Ectodermal cell (in vitro differentiated cells): ENCODE measurements around the gene PRR36.
"Not testable (repeated sequence)": the region's sequence is repeated elsewhere in the genome, so short reads cannot be mapped to it uniquely, and the experiment has no call there.

ENCODE experiments used
- H3K27ac ChIP-seq: 2 replicates; pipeline ENCODE4 v1.7.0; 2013; ENCODE audit warnings: mild to moderate bottlenecking, low read depth, low read length; ENCODE audit not compliant: insufficient read depth, poor library complexity, severe bottlenecking
- H3K27me3 ChIP-seq: 2 replicates; pipeline ENCODE4 v1.7.0; 2013; ENCODE audit warnings: mild to moderate bottlenecking, low read length; ENCODE audit not compliant: insufficient read depth, control insufficient read depth, poor library complexity, severe bottlenecking
- H3K36me3 ChIP-seq: one replicate; pipeline ENCODE4 v1.7.0; 2013; ENCODE audit warnings: low read length; ENCODE audit not compliant: control insufficient read depth, insufficient read depth
- H3K4me1 ChIP-seq: one replicate; pipeline ENCODE4 v1.7.0; 2013; ENCODE audit warnings: low read length; ENCODE audit not compliant: control insufficient read depth, insufficient read depth
- H3K4me3 ChIP-seq: 2 replicates; pipeline ENCODE4 v1.7.0; 2013; ENCODE audit warnings: low read depth, low read length, control low read depth; ENCODE audit not compliant: insufficient read depth
- H3K9me3 ChIP-seq: 2 replicates; pipeline ENCODE4 v1.7.0; 2013; ENCODE audit warnings: mild to moderate bottlenecking, low read length, moderate library complexity; ENCODE audit not compliant: control insufficient read depth
- WGBS, 2 experiments: methylation state at CpG; one replicate each; pipeline ENCODE4 v1.1.7; 2013; ENCODE audit warnings: missing lambda C conversion rate in 2 of 2; 5-methylcytosine and 5-hydroxymethylcytosine counted together

The PRR36 gene

DNA sequence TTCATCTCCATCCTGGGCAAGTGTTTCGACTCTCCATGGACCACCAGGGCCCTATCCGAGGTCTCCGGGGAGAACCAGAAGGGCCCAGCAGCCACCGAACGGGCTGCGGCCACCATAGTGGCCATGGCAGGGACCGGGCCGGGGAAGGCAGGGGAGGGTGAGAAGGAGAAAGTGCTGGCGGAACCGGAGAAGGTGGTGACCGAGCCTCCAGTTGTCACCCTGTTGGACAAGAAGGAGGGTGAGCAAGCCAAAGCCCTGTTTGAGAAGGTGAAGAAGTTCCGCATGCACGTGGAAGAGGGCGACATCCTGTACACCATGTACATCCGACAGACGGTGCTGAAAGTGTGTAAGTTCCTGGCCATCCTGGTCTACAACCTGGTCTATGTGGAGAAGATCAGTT lies 24.8 kb upstream of the PRR36 start:
- Histone ChIP-seq H3K4me3 (no peak overlapping the region), H3K27me3 (no peaks in the 10 kb centered on the region), H3K36me3 (no peaks in the 10 kb centered on the region), H3K27ac (no peak overlapping the region), H3K4me1 (peaks cover 5% of the 10 kb centered on the region), H3K9me3 (no peaks in the 10 kb centered on the region)
- WGBS, 2 experiments = 95 to 96% methylated on average over 16 of the region's 16 CpGs

DNA sequence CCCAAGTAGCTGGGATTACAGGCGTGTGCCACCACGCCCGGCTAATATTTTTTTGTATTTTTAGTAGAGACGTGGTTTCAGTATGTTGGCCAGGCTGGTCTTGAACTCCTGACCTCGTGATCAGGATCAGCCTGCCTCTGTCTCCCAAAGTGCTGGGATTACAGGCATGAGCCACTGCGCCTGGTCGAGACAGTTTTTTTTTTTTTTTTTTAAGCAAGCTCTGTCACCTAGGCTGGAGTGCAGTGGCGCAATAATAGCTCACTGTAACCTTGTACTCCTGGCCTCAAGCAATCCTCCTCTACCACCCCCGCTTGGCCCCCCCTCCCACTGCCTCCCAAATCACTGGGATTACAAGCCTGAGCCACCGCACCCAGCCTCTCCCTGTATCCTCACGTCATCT lies 23.1 kb upstream of the PRR36 start:
- Histone ChIP-seq H3K4me3 (no peak overlapping the region), H3K27me3 (no peaks in the 10 kb centered on the region), H3K9me3 (no peaks in the 10 kb centered on the region), H3K27ac (no peak overlapping the region), H3K4me1 (no peaks in the 10 kb centered on the region), H3K36me3 (no peaks in the 10 kb centered on the region)
- WGBS, 2 experiments = 90 to 93% methylated on average over 11 of the region's 11 CpGs

DNA sequence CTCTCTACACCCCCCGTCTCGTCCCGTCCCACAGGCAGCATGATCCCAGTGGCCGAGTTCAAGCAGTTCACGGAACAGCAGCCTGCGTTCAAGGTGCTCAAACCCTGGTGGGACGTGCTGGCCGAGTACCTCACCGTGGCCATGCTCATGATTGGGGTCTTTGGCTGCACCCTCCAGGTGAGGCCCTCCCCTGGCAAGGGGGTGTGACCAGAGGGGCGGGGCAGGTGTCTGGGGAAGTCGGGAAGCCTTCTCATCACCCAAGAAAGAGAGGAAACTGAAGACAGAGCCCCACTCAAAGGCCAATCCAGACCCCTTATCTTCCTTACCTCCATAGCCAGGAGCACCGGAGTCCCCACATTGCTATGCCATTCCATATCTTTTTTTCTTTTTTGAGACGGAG lies 21.4 kb upstream of the PRR36 start:
- H3K4me3 ChIP-seq = no peak overlapping the region
- H3K4me1 ChIP-seq = no peaks in the 10 kb centered on the region
- H3K9me3 ChIP-seq = no peaks in the 10 kb centered on the region
- H3K27me3 ChIP-seq = no peaks in the 10 kb centered on the region
- WGBS, 2 experiments = 92 to 93% methylated on average over 13 of the region's 13 CpGs
- no peak overlapping the region for H3K27ac ChIP-seq
- no peaks in the 10 kb centered on the region for H3K36me3 ChIP-seq

DNA sequence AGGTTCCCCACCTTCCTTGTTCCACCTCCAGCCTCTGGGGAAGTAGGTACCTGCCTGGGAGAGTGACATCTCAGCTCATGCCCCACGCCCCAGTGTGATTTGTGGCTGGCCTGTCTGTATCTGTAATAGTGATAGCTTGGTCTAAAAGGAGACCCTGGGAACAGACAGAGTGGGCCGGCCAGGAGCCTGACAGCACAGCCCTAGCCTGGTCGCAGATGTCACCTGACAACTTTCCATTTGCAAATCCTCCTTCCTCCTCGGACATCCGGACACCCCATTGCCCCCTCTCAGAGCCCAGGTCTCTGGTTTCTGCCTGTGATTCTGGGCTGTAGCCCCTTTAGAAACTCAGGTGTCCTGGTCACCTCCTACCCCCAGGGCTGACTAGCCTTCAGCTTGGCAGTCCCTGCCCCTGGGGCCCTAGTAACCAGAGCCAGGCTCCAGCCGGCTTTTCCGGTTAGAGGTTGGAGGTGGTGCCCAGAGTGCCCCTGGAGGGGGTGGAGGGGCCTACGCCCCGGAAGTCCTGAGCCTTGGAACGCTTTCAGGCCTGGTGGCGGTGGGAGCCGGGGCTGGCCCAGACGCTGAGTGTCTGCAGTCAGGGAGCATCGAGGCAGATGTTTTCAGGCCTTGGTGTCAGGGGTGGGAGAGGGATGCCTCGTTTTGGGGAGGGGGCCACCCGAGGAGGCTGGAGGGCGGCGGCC lies 20.6 kb upstream of the PRR36 start:
- H3K27ac ChIP-seq = no peak overlapping the region
- H3K27me3 ChIP-seq = no peaks in the 10 kb centered on the region
- H3K36me3 ChIP-seq = no peaks in the 10 kb centered on the region
- no peaks in the 10 kb centered on the region for H3K9me3 ChIP-seq
- 81 to 82% methylated on average over 18 of the region's 18 CpGs for WGBS, 2 experiments
- H3K4me1 ChIP-seq = no peaks in the 10 kb centered on the region
- no peak overlapping the region for H3K4me3 ChIP-seq

DNA sequence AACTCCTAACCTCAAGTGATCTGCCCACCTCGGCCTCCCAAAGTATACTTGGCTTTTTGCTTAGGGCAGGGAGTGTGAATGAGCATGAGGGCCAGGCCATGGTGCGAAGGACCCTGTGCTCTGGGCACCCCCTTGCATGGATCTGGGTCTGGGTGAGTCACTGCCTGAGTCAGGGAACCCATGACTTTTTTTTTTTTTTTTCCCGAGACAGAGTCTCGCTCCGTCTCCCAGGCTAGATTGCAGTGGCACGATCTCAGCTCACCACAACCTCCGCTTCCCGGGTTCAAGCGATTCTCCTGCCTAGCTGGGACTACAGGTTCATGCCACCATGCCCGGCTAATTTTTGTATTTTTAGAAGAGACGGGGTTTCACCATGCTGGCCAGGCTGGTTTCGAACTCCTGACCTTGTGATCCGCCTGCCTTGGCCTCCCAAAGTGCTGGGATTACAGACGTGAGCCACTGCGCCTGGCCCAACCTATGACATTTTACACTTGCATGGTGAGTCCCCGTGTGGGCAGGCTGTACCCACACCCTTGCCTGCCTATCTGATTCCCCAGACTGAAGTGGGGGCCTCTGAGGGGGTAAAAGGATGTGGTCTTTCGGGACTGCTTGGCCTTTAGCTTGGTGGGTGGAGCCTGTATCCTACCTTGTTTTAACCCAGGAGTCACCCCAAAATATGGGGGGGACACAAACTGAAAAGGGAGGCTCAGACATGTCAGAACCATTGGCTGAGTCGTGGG lies 19.3 kb upstream of the PRR36 start:
- not testable (repeated sequence) for H3K9me3 ChIP-seq, H3K4me1 ChIP-seq, H3K36me3 ChIP-seq, H3K27me3 ChIP-seq, H3K27ac ChIP-seq, H3K4me3 ChIP-seq
- WGBS, 2 experiments = 89 to 93% methylated on average over 18 of the region's 18 CpGs

DNA sequence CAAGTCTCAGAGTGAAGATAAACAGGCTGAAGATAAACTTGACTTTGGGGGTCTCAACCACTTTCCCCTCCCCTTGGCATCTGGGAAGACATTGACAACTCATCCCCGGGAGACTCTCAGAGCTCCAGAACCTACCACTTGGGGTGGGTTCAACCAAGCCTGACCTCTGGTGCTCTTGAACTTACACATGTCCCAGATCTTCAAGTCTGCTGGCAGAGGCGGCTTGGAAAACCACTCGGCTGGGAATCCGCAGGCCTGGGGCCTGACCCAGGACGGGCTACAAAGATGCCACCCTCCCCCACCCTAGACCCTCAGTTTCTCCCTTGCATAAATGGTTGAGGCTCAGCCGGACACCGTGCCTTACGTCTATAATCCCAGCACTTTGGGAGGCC lies 14.6 kb upstream of the PRR36 start:
- peaks cover 22% of the 10 kb centered on the region for H3K27me3 ChIP-seq
- no peaks in the 10 kb centered on the region for H3K4me1 ChIP-seq
- H3K9me3 ChIP-seq = no peaks in the 10 kb centered on the region
- no peaks in the 10 kb centered on the region for H3K36me3 ChIP-seq
- 74 to 82% methylated on average over 8 of the region's 8 CpGs for WGBS, 2 experiments
- peak overlapping the region; percentile 35 for H3K4me3 ChIP-seq
- H3K27ac ChIP-seq = no peak overlapping the region

DNA sequence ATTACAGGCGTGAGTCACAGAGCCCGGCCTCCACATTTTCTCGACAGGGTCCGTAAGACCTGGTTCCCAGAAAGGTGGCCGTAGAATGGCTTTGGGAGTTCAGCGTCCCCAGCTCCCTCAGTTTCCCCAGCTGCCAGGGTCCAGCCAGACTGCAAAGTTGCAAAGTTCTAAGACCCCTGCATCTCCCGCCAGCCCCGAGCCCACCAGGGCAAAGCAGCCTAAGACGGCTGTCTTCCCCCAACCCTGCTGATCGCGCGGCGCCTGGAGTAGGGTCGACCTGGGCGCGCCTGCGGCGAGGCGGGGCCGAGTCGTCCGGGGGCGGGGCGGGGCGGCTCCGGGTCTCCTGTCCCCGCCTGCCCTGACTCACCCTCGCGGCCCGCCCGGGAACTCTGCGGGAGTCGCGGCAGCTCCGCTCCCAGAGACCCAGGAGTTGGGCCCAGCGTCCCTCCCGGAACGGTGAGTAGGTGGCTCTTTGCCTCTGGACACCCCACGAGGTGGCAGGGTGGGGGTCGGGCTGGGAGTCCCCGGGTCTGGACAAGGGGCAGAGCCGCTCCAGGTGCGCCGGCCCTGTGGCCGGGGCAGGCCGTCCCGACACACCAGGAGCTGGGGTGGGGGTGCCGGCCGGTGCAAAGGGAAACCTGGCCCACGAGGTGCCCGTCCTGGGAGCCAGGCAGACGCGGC lies 14.1 kb upstream of the PRR36 start, which contains the start of gene LRRC8E:
Gene LRRC8E (plus strand): TSS at position 366 of the 681 bp plus-strand sequence. CDS start 7,094 bp downstream, outside the sequence.
- no peaks in the 10 kb centered on the region for H3K4me1 ChIP-seq
- H3K36me3 ChIP-seq = no peaks in the 10 kb centered on the region
- H3K27ac ChIP-seq = no peak within 1 kb of the TSS
- H3K4me3 ChIP-seq = peak within 1 kb of the TSS; percentile 35
- no peaks in the 10 kb centered on the region for H3K9me3 ChIP-seq
- peaks cover 22% of the 10 kb centered on the region for H3K27me3 ChIP-seq
- WGBS, 2 experiments = 9 to 10% methylated on average over 53 of the region's 53 CpGs

DNA sequence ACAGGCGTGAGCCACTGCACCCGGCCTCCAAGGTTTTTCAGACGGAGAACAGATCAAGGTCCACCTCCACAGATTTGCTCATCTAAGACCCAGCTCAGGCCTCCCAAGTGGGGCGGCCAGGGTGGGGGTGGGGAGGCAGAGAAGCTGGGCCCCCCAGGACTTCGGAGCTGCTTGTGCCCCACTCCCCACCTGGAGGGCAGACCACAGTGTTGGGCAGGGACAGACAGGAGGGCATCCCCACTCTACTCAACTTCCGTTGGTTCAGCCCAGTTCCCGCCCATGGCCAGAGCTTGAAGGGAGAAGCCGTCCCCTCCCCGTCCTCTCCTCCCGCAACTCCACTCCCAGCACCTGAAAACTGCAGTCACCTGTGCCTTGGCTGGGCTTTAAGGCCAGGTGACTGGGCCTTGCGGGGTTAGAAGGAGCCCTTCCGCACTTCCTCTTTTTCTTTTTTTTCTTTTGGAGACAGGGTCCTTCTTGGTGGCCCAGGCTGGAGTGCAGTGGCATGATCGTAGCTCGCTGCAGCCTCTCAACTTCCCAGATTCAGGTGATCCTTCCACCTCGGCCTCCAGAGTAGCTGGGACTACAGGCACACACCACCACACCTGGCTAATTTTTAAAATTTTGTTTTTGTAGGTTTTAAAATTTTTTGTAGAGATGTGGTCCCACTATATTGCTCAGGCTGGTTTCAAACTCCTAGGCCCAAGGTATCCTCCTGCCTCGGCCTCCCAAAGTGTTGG lies 13.4 kb upstream of the PRR36 start:
- Histone ChIP-seq H3K27me3 (peaks cover 22% of the 10 kb centered on the region), H3K4me1 (no peaks in the 10 kb centered on the region), H3K9me3 (no peaks in the 10 kb centered on the region), H3K27ac (no peak overlapping the region), H3K4me3 (no peak overlapping the region), H3K36me3 (no peaks in the 10 kb centered on the region)
- 82 to 83% methylated on average over 16 of the region's 16 CpGs for WGBS, 2 experiments

DNA sequence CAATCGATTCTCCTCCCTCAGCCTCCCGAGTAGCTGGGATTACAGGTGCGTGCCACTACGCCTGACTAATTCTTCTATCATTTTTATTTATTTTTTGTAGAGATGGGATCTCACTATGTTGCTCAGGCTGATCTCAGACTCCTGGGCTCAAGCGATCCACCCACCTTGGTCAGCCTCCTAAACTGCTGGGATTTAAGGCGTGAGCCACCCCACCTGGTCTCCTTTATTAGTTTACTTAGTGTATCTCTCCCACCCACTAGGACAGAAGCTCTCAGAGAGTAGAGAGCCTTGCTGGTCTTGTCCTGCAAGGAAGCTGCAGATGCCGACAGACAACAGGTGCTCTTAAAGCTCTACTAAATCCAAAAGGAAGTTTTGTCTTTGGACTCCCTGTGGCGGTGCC lies 11.6 kb upstream of the PRR36 start:
- H3K27ac ChIP-seq = no peak overlapping the region
- no peak overlapping the region for H3K4me3 ChIP-seq
- H3K9me3 ChIP-seq = no peaks in the 10 kb centered on the region
- peaks cover 22% of the 10 kb centered on the region for H3K27me3 ChIP-seq
- WGBS, 2 experiments = 90 to 94% methylated on average over 7 to 8 of the region's 8 CpGs
- no peaks in the 10 kb centered on the region for H3K36me3 ChIP-seq
- H3K4me1 ChIP-seq = no peaks in the 10 kb centered on the region
